GM19452 (cell line): ENCODE data around the gene ERCC5.

ENCODE experiments used
- ATAC-seq: cut with Tn5 transposase; IDR thresholded peaks from one replicate; pipeline ENCODE4 v1.9.1; 2021; ENCODE audit not compliant: unreplicated experiment

The ERCC5 gene

DNA sequence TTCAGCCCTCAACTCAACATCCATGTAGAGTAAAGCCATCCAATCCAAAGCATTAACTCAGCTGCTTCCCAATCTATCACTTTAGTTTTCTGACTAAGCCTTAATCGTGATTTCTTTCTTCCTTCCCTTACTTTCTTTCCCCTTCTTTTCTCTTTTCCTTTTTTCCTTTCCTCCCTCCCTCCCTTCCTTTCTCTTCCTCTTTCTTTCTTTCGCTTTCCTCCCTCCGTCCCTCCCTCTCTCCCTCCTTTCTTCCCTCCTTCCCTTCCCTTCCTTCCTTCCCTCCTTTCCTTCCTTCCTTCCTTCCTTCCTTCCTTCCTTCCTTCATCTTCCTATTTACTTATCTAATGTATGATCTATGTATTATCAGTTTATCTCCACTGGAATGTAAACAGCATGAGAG lies 71.2 kb downstream of the ERCC5 start:
- no peak for ATAC-seq

DNA sequence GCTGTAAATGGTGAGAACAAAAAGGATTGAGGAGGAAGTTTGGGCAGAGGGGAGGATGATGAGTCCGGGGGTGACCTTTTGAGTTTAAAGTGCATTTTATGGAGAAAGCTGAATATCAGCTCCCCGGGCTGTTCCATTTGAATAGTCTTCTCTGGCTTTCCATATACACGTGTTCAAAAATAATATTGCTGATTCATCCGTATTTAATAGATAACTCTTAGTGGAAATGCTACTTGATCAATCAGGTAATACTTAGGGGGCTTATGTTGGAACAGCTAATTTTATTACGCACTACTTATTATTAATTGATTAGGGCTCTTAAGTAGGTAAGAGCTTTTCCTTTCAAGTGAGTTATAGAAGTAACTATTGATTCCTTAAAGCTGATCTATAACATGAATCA lies 76.4 kb downstream of the ERCC5 start:
- no peak for ATAC-seq
